Fibroblast of pulmonary artery (primary cell): ENCODE data around the gene RABL6.
"Not testable (repeated sequence)": the region's sequence is repeated elsewhere in the genome, so short reads cannot be mapped to it uniquely, and the experiment has no call there.

Source experiments
- DNase-seq: peaks from one replicate; pipeline ENCODE4 v3.0.0-alpha.2; 2010; ENCODE audit warnings: low read depth
- H3K4me3 ChIP-seq: replicated peaks from 2 replicates; pipeline ENCODE4 v1.5.1; 2011; ENCODE audit warnings: low read depth, mild to moderate bottlenecking, control low read depth, low read length, moderate library complexity
- TF ChIP-seq, protein P1 (sequence below): IDR thresholded peaks from 2 replicates; pipeline ENCODE4 v1.5.1; 2011; ENCODE audit warnings: mild to moderate bottlenecking, control low read depth, low read length, inconsistent platforms; ENCODE audit errors: missing control alignments

RABL6 gene

GRCh38 chr9:136779808-136780207 is 27.9 kb upstream of the RABL6 start:
- DNase-seq = no peak
- H3K4me3 ChIP-seq = no peak overlapping the region
- TF ChIP-seq, protein P1, sequence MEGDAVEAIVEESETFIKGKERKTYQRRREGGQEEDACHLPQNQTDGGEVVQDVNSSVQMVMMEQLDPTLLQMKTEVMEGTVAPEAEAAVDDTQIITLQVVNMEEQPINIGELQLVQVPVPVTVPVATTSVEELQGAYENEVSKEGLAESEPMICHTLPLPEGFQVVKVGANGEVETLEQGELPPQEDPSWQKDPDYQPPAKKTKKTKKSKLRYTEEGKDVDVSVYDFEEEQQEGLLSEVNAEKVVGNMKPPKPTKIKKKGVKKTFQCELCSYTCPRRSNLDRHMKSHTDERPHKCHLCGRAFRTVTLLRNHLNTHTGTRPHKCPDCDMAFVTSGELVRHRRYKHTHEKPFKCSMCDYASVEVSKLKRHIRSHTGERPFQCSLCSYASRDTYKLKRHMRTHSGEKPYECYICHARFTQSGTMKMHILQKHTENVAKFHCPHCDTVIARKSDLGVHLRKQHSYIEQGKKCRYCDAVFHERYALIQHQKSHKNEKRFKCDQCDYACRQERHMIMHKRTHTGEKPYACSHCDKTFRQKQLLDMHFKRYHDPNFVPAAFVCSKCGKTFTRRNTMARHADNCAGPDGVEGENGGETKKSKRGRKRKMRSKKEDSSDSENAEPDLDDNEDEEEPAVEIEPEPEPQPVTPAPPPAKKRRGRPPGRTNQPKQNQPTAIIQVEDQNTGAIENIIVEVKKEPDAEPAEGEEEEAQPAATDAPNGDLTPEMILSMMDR = peak; percentile 11

DNA sequence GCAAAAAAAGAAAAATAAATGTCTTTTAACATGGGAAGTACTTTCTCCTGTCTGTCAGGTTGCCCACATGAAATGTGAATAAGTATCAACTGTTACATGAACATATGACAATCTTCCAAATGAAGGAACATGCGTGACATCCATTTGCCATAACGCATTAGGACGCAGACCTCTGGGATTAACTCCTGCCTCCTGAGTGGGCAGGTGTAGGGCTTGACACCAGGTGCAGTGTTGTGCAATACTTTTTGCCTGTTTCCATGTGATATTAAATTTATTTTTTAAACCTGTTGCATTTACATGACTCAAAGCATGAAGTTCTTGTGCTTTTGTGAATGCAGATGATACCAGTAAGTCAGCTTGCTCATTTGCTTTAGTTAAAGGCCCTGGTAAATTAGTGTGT is 25.3 kb upstream of the RABL6 start:
- no peak for DNase-seq
- TF ChIP-seq, protein P1 = no peak
- H3K4me3 ChIP-seq = no peak overlapping the region

DNA sequence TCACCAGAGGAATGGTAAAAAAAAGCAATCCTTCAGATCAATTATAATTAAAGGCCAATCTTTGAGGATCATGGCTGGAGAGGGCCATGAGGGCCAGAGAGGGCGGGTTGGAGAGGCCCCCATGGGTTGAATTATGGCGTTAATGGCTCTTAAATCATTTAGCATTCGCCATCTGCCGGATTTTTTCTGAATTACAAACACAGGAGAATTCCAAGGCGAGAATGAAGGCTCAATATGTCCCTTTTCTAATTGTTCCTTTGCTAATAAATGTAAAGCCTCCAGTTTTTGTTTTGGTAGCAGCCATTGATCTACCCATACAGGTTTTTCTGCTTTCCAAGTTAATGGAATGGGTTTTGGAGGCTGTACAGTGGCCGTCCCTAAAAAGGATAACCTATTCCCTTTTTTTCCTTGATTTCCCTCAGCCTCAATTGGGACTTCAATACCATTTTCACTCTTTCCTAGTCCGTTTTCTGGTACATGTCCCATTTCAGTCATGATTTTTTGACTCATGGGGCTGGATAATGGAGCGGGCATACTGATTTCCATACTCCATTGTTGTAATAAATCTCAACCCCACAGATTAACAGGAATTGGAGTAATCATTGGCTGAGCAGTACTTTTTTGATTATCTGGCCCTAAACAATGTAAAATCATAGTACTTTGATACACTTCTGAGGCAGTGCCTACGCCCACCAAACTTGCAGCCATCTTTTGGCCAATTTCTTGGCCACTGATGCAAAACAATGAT is 23.3 kb upstream of the RABL6 start:
- TF ChIP-seq, protein P1 = peak; percentile 22
- no peak for DNase-seq
- no peak overlapping the region for H3K4me3 ChIP-seq

GRCh38 chr9:136784997-136785361 is 22.8 kb upstream of the RABL6 start:
- DNase-seq = no peak
- TF ChIP-seq, protein P1 = no peak
- no peak overlapping the region for H3K4me3 ChIP-seq

GRCh38 chr9:136785565-136786355 is 22.0 kb upstream of the RABL6 start:
- not testable (repeated sequence) for DNase-seq, H3K4me3 ChIP-seq

- H3K4me3 ChIP-seq = no peak overlapping the region
- DNase-seq = no peak
- TF ChIP-seq, protein P1 = no peak
Observed at GRCh38 chr9:136786451-136786850, 21.3 kb upstream of the RABL6 start.

GRCh38 chr9:136786983-136787382 is 20.8 kb upstream of the RABL6 start:
- H3K4me3 ChIP-seq, DNase-seq: not testable (repeated sequence)
